Measurements from ENCODE around the gene FUT2. TPM values are rescaled to one million over a fixed set of nuclear protein-coding genes. Genes with fewer than 3 reads are reported as not detected.
A peak's percentile ranks its signal among the peaks of the same experiment; 100 is the strongest.

FUT2 gene
- total and polyA plus RNA-seq, 2 of the 13 experiments (the other 11 are each of a cell fraction or from before 2014, with no cell fraction given): 0.07 TPM; not detected in 1

- TF ChIP-seq ZNF160 (CRISPR knock-in tag; IDR thresholded peaks at IDR 0.05): peak; percentile 37; the same call in 1 of the 2 replicates
- no peak; the same call in none of the 2 replicates for TF ChIP-seq ZFP90 (CRISPR knock-in tag; IDR thresholded peaks at IDR 0.05; ENCODE audit: borderline replicate concordance)
- TF ChIP-seq, protein P1, sequence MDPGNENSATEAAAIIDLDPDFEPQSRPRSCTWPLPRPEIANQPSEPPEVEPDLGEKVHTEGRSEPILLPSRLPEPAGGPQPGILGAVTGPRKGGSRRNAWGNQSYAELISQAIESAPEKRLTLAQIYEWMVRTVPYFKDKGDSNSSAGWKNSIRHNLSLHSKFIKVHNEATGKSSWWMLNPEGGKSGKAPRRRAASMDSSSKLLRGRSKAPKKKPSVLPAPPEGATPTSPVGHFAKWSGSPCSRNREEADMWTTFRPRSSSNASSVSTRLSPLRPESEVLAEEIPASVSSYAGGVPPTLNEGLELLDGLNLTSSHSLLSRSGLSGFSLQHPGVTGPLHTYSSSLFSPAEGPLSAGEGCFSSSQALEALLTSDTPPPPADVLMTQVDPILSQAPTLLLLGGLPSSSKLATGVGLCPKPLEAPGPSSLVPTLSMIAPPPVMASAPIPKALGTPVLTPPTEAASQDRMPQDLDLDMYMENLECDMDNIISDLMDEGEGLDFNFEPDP (CRISPR knock-in tag; conservative IDR thresholded peaks at IDR 0.05): 0 out of 2 replicates have a peak, but pooled peaks have one; percentile 79
- 0 out of 2 replicates have a peak, but pooled peaks have one; percentile 34 for TF ChIP-seq TGIF2 (CRISPR knock-in tag; IDR thresholded peaks at IDR 0.05)
- no peak for TF ChIP-seq SP140L (CRISPR knock-in tag; IDR thresholded peaks at IDR 0.05; ENCODE audit: borderline replicate concordance)
- peak; percentile 49 for TF ChIP-seq HNRNPLL (IDR thresholded peaks at IDR 0.05; ENCODE audit: low read depth, low read length, poor library complexity, severe bottlenecking)
- no peak for TF ChIP-seq FIP1L1 (IDR thresholded peaks at IDR 0.05; ENCODE audit: borderline replicate concordance, insufficient read depth, low read depth, low read length)
- TF ChIP-seq ZFP1 (CRISPR knock-in tag; IDR thresholded peaks at IDR 0.05): no peak
- TF ChIP-seq ZNF766 (CRISPR knock-in tag; IDR thresholded peaks at IDR 0.05; ENCODE audit: borderline replicate concordance): peak; percentile 63; the same call in 1 of the 2 replicates
- no peak for TF ChIP-seq LRRFIP1 (CRISPR knock-in tag; conservative IDR thresholded peaks at IDR 0.05)
- no peak for TF ChIP-seq SATB2 (CRISPR knock-in tag; IDR thresholded peaks at IDR 0.05)
- TF ChIP-seq BHLHE40 (IDR thresholded peaks at IDR 0.05; ENCODE audit: low read length): peak; percentile 53; the same call in 1 of the 2 replicates
- TF ChIP-seq NFRKB (IDR thresholded peaks at IDR 0.05): no peak
- no peak for TF ChIP-seq ZNF580 (CRISPR knock-in tag; IDR thresholded peaks at IDR 0.05; ENCODE audit: borderline replicate concordance, low read depth)
- no peak for TF ChIP-seq ZNF205 (CRISPR knock-in tag; IDR thresholded peaks at IDR 0.05)
- no peak for TF ChIP-seq REST (IDR thresholded peaks at IDR 0.05; ENCODE audit: borderline replicate concordance in 1 of 2, low read depth in 1 of 2, low read length in 2 of 2)
- peak; percentile 84 for TF ChIP-seq POLR2AphosphoS5 (IDR thresholded peaks at IDR 0.05; ENCODE audit: low read depth, low read length)
- TF ChIP-seq ZBTB38 (CRISPR knock-in tag; IDR thresholded peaks at IDR 0.05): peak; percentile 77; the same call in 1 of the 2 replicates
- TF ChIP-seq HIVEP1 (CRISPR knock-in tag; IDR thresholded peaks at IDR 0.05): no peak
- no peak; the same call in 1 of the 2 replicates for TF ChIP-seq ZNF331 (CRISPR knock-in tag; IDR thresholded peaks at IDR 0.05)
Observed at GRCh38 chr19:48738557-48739403, 43.0 kb downstream of the FUT2 start (continued).
